Ovary (tissue), 9 donors: ENCODE data around the gene PSMD13. TPM values are rescaled to one million over a fixed set of nuclear protein-coding genes. Genes with fewer than 3 reads are reported as not detected.
A peak's percentile ranks its signal among the peaks of the same experiment; 100 is the strongest.

Experiments
- DNase-seq, 5 donors: peaks; one replicate each; pipeline ENCODE4 v3.0.0-alpha.2; 2019 to 2020
- H3K27ac ChIP-seq, 2 donors: fragments of 200-600 bp; one replicate each; pipeline versions ENCODE4 v1.5.1 to v1.8.0; 2019 to 2022
- H3K27me3 ChIP-seq: fragments of 200-600 bp; one replicate; pipeline ENCODE4 v1.8.0; 2022
- H3K36me3 ChIP-seq: fragments of 200-600 bp; sonication (generic); one replicate; pipeline ENCODE4 v1.5.1; 2019
- H3K4me1 ChIP-seq: one replicate; pipeline ENCODE4 v1.8.1; 2013; ENCODE audit warnings: mild to moderate bottlenecking, moderate library complexity; ENCODE audit not compliant: insufficient read depth
- H3K4me3 ChIP-seq: fragments of 200-600 bp; sonication (generic); one replicate; pipeline ENCODE4 v1.5.1; 2017
- H3K9me3 ChIP-seq, 2 donors: fragments of 200-600 bp in 1 of 2; sonication (generic) in 1 of 2; one replicate each; pipeline versions ENCODE4 v1.5.1 to v1.8.1; 2013 to 2019; ENCODE audit warnings: mild to moderate bottlenecking in 1 of 2, moderate library complexity in 1 of 2
- EP300 ChIP-seq: sonication (generic); formaldehyde crosslinking; IDR thresholded peaks from one replicate; pipeline ENCODE4 v1.6.1; 2017; ENCODE audit warnings: antibody characterized with exemption
- POLR2A ChIP-seq: fragments of 450-650 bp; IDR thresholded peaks from one replicate; pipeline ENCODE4 v1.6.1; 2017; ENCODE audit warnings: antibody characterized with exemption, mild to moderate bottlenecking, moderate library complexity
- WGBS, 3 donors: extraction: QIAGEN DNeasy Blood & Tissue Kit in 1 of 3; methylation state at CpG; one replicate each; pipeline versions ENCODE4 v1.1.5 to v1.1.7; 2013 to 2017; 5-methylcytosine and 5-hydroxymethylcytosine counted together
- intact Hi-C, 4 donors: fragments of 100-400 bp; cut with DNase I; formaldehyde crosslinking; loops; one replicate each; pipeline versions ENCODE4 v1.11.0 to v1.15.1; 2022 to 2023
- polyA plus RNA-seq, 2 donors: library from polyadenylated mRNA; stranded (reverse); fragments of 200-250 nt in 1 of 2; fragments of 350-450 nt in 1 of 2; fragmentation: Illumina TruSeq in 1 of 2; extraction: RNeasy Lipid Tissue Mini Kit (QIAGEN cat#74804) in 1 of 2; gene quantifications; one replicate each; pipeline ENCODE4 v1.2.3, GENCODE V29; 2013 to 2014
- total RNA-seq, 7 donors: library from RNA; depleted of rRNA in 2 of 7; stranded (reverse); fragments of >200 nt in 2 of 7; fragmentation: NEBNext Ultra II Directional in 3 of 7; extraction: Animal tissue kit (Norgen Biotek cat#: 25700) in 3 of 7; gene quantifications; one replicate each; pipeline versions ENCODE4 v1.1.0 to v1.2.4, GENCODE V29; 2016 to 2023
- TF ChIP-seq, protein P1 (sequence below), 3 donors: fragments of 450-650 bp in 2 of 3; fragments of 200-600 bp in 1 of 3; IDR thresholded peaks; one replicate each; pipeline versions ENCODE4 v1.5.1 to v1.8.0; 2016 to 2022; ENCODE audit warnings: antibody characterized with exemption in 3 of 3, mild to moderate bottlenecking in 1 of 3
- donor health status: DM: no; HTN: no; CAD: no; lungs with moderate emphysema.
- donor health status: DM: no; HTN: no; CAD: no.
- donor health status: Bipolar disorder and iron deficiency.
- donor health status: DM: yes; HTN: yes; CAD: no.
- donor health status: DM: no; HTN: no; CAD: no.
- donor health status: DM: yes; HTN: yes; CAD: no.

Gene PSMD13
- total and polyA plus RNA-seq, 9 donors: 66.2 to 88.9 (median 75.8) TPM

DNA sequence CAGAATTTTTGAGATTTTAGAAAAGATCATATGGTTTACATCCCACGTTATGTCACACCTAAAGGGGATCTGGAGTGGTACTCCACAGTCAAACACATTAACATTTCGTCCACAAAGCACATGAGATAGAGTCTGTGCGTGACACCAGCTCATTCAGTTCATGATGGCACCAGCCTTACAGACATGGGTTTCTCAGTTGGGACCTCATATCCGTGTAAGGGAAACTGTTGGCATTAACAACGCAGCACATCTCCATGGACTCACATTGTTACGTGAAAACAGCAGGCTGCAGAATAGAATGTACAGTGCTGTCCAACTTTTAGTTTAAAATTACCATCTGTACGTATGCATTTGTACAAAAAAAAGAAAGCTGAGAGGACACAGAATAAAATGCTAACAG lies 15.2 kb upstream of the PSMD13 start:
- Histone ChIP-seq H3K27ac (no peak overlapping the region), H3K4me1 (no peaks in the 10 kb centered on the region), H3K27me3 (no peaks in the 10 kb centered on the region), H3K9me3 (no peaks in the 10 kb centered on the region), H3K4me3 (no peak overlapping the region), H3K36me3 (no peaks in the 10 kb centered on the region)
- intact Hi-C loops: no loop called here
- WGBS, 3 donors: 87 to 91% (median 89%) methylated on average over 7 of the region's 7 CpGs
- no peak for DNase-seq
- TF ChIP-seq POLR2A (no peak), EP300 (no peak)
- TF ChIP-seq, protein P1, sequence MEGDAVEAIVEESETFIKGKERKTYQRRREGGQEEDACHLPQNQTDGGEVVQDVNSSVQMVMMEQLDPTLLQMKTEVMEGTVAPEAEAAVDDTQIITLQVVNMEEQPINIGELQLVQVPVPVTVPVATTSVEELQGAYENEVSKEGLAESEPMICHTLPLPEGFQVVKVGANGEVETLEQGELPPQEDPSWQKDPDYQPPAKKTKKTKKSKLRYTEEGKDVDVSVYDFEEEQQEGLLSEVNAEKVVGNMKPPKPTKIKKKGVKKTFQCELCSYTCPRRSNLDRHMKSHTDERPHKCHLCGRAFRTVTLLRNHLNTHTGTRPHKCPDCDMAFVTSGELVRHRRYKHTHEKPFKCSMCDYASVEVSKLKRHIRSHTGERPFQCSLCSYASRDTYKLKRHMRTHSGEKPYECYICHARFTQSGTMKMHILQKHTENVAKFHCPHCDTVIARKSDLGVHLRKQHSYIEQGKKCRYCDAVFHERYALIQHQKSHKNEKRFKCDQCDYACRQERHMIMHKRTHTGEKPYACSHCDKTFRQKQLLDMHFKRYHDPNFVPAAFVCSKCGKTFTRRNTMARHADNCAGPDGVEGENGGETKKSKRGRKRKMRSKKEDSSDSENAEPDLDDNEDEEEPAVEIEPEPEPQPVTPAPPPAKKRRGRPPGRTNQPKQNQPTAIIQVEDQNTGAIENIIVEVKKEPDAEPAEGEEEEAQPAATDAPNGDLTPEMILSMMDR (IDR thresholded peaks at IDR 0.05): no peak

DNA sequence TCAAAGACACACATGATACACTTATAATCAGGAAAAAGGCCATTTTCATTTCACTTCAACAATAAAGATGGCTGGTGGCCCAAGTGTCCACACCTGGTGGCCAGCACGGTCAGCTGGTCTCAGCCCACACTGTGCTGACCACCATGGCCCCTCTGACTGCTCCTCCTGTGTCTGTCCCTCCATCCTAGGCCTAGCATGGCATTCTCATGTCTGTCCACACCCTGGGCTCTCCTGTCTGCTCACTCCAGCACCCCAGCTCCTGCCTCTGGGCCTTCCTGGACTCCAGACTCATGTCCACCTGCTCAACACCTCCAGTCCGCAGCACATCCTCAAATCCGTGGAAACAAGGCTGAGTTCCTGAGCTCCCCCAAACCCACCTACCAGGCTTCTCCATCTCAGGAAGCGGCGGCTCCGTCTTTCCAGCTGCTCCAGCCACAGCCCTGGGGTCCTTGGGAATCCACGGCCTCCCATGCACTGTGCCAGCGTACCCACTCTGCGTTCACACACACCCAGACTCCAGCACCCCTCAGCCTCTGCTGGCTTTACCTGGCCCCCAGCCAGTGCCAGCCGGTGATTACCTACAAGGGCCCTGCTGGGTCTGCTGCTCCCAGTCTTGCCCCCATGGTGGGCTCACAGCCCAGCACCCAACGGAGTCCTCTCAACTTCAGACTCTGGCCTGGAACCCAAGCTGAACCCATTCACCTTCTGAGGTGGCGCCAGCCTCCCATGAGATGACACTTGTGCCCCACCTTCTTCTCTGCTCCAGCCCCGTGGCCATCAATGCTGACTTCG lies 14.6 kb upstream of the PSMD13 start:
- no peaks in the 10 kb centered on the region for H3K4me1 ChIP-seq
- no peak overlapping the region for H3K4me3 ChIP-seq
- no peak overlapping the region for H3K27ac ChIP-seq
- 89 to 92% (median 90%) methylated on average over 14 of the region's 14 CpGs for WGBS, 3 donors
- intact Hi-C loops: no loop called here
- no peaks in the 10 kb centered on the region for H3K36me3 ChIP-seq
- no peak for TF ChIP-seq POLR2A
- TF ChIP-seq EP300: no peak
- TF ChIP-seq, protein P1 (IDR thresholded peaks at IDR 0.05): no peak
- H3K9me3 ChIP-seq: no peaks in the 10 kb centered on the region
- peak in 1 of 5 donors; percentile 17 for DNase-seq
- no peaks in the 10 kb centered on the region for H3K27me3 ChIP-seq

GRCh38 chr11:223026-223789 lies 13.6 kb upstream of the PSMD13 start:
- H3K4me3 ChIP-seq: no peak overlapping the region
- no peaks in the 10 kb centered on the region for H3K27me3 ChIP-seq
- no peaks in the 10 kb centered on the region for H3K9me3 ChIP-seq
- peak in 1 of 5 donors; percentile 15 for DNase-seq
- 68 to 73% (median 71%) methylated on average over 16 of the region's 16 CpGs for WGBS, 3 donors
- no peak overlapping the region for H3K27ac ChIP-seq
- H3K4me1 ChIP-seq: no peaks in the 10 kb centered on the region
- TF ChIP-seq, protein P1 (IDR thresholded peaks at IDR 0.05): no peak
- TF ChIP-seq EP300: no peak
- no peak for TF ChIP-seq POLR2A
- H3K36me3 ChIP-seq: no peaks in the 10 kb centered on the region
- intact Hi-C loops: no loop called here

- no peak for TF ChIP-seq POLR2A
- TF ChIP-seq, protein P1 (IDR thresholded peaks at IDR 0.05): no peak
- no peak for TF ChIP-seq EP300
- Histone ChIP-seq H3K27ac (no peak overlapping the region), H3K9me3 (no peaks in the 10 kb centered on the region), H3K4me3 (no peak overlapping the region), H3K27me3 (no peaks in the 10 kb centered on the region), H3K4me1 (no peaks in the 10 kb centered on the region), H3K36me3 (no peaks in the 10 kb centered on the region)
- DNase-seq: peak in 1 of 5 donors; percentile 8
- WGBS, 3 donors: 84 to 96% (median 92%) methylated on average over 7 to 9 of the region's 9 CpGs
- intact Hi-C loops: no loop called here
Measured at GRCh38 chr11:223884-224283, 12.9 kb upstream of the PSMD13 start.
